Liver (tissue), 9 donors: ENCODE results near the gene JMJD7. TPM values are rescaled to one million over a fixed set of nuclear protein-coding genes. Genes with fewer than 3 reads are reported as not detected.
A peak's percentile ranks its signal among the peaks of the same experiment; 100 is the strongest.

Experiments
- DNase-seq: peaks from one replicate; pipeline ENCODE4 v3.0.0-alpha.2; 2017; ENCODE audit warnings: low spot score
- H3K27ac ChIP-seq, 2 donors: one replicate each; pipeline ENCODE4 v1.7.0; 2013; ENCODE audit warnings: inconsistent platforms in 2 of 2, low read length in 2 of 2, control low read depth in 1 of 2, low read depth in 1 of 2, mild to moderate bottlenecking in 1 of 2
- H3K27me3 ChIP-seq, 4 donors: one replicate each; pipeline versions ENCODE4 v1.6.1 to v1.7.0; 2013; ENCODE audit warnings: low read length in 3 of 4, inconsistent platforms in 1 of 4, mild to moderate bottlenecking in 1 of 4, moderate library complexity in 1 of 4; ENCODE audit not compliant: control insufficient read depth in 4 of 4, insufficient read depth in 4 of 4
- H3K36me3 ChIP-seq, 4 donors: one replicate each; pipeline versions ENCODE4 v1.6.1 to v1.7.0; 2013; ENCODE audit warnings: low read length in 3 of 4, mild to moderate bottlenecking in 3 of 4, low read depth in 1 of 4, moderate library complexity in 1 of 4; ENCODE audit not compliant: control insufficient read depth in 4 of 4, insufficient read depth in 3 of 4
- H3K4me1 ChIP-seq, 4 donors: one replicate each; pipeline versions ENCODE4 v1.6.1 to v1.7.0; 2013; ENCODE audit warnings: low read length in 3 of 4, mild to moderate bottlenecking in 3 of 4, moderate library complexity in 1 of 4; ENCODE audit not compliant: control insufficient read depth in 4 of 4, insufficient read depth in 4 of 4
- H3K4me3 ChIP-seq, 3 donors: one replicate each; pipeline versions ENCODE4 v1.6.1 to v1.7.0; 2013; ENCODE audit warnings: low read length in 3 of 3, control low read depth in 1 of 3, low read depth in 1 of 3, mild to moderate bottlenecking in 1 of 3
- H3K9ac ChIP-seq, 2 donors: one replicate each; pipeline ENCODE4 v1.7.0; 2013; ENCODE audit warnings: low read length in 2 of 2, mild to moderate bottlenecking in 2 of 2, moderate library complexity in 2 of 2, control low read depth in 1 of 2, low read depth in 1 of 2
- H3K9me3 ChIP-seq, 4 donors: one replicate each; pipeline versions ENCODE4 v1.6.1 to v1.7.0; 2013; ENCODE audit warnings: low read length in 3 of 4; ENCODE audit not compliant: control insufficient read depth in 4 of 4
- EGR1 ChIP-seq, 2 donors: IDR thresholded peaks; 2 replicates each; pipeline ENCODE4 v1.6.1; 2016 to 2018; ENCODE audit warnings: antibody characterized with exemption in 2 of 2, low read depth in 2 of 2
- FOXA1 ChIP-seq: IDR thresholded peaks from 2 replicates; pipeline ENCODE4 v1.6.1; 2016; ENCODE audit warnings: antibody characterized with exemption
- FOXA2 ChIP-seq: IDR thresholded peaks from 2 replicates; pipeline ENCODE4 v1.6.1; 2016; ENCODE audit warnings: antibody characterized with exemption
- GABPA ChIP-seq, 2 donors: IDR thresholded peaks in 1 of 2; conservative IDR thresholded peaks in 1 of 2; 2 replicates each; pipeline ENCODE4 v1.6.1; 2016; ENCODE audit warnings: antibody characterized with exemption in 2 of 2, mild to moderate bottlenecking in 1 of 2, moderate library complexity in 1 of 2
- HNF4A ChIP-seq, 2 donors: conservative IDR thresholded peaks; 2 replicates each; pipeline ENCODE4 v1.6.1; 2016; ENCODE audit warnings: antibody characterized with exemption in 2 of 2, mild to moderate bottlenecking in 2 of 2
- HNF4G ChIP-seq: IDR thresholded peaks from 2 replicates; pipeline ENCODE4 v1.6.1; 2016; ENCODE audit warnings: antibody characterized with exemption
- JUND ChIP-seq, 2 donors: IDR thresholded peaks; 2 replicates each; pipeline ENCODE4 v1.6.1; 2016; ENCODE audit warnings: antibody characterized with exemption in 2 of 2
- NR2F2 ChIP-seq: IDR thresholded peaks from 2 replicates; pipeline ENCODE4 v1.6.1; 2016; ENCODE audit warnings: antibody characterized with exemption
- RAD21 ChIP-seq, 2 donors: IDR thresholded peaks; 2 replicates each; pipeline ENCODE4 v1.6.1; 2016; ENCODE audit warnings: antibody characterized with exemption in 2 of 2, mild to moderate bottlenecking in 2 of 2
- RXRA ChIP-seq, 2 donors: IDR thresholded peaks; 2 replicates each; pipeline ENCODE4 v1.6.1; 2017 to 2018; ENCODE audit warnings: antibody characterized with exemption in 2 of 2, mild to moderate bottlenecking in 1 of 2
- SP1 ChIP-seq: IDR thresholded peaks from 2 replicates; pipeline ENCODE4 v1.6.1; 2018; ENCODE audit warnings: antibody characterized with exemption, mild to moderate bottlenecking
- TAF1 ChIP-seq: conservative IDR thresholded peaks from 2 replicates; pipeline ENCODE4 v1.6.1; 2016; ENCODE audit warnings: antibody characterized with exemption, mild to moderate bottlenecking
- YY1 ChIP-seq: IDR thresholded peaks from 2 replicates; pipeline ENCODE4 v1.6.1; 2016; ENCODE audit warnings: antibody characterized with exemption, mild to moderate bottlenecking
- WGBS: extraction: QIAGEN DNeasy Blood & Tissue Kit; methylation state at CpG from one replicate; pipeline ENCODE4 v1.1.7; 2013; 5-methylcytosine and 5-hydroxymethylcytosine counted together
- polyA plus RNA-seq, 2 donors: library from polyadenylated mRNA; stranded (reverse) in 1 of 2; unstranded in 1 of 2; fragments of 200-250 nt in 1 of 2; fragments of >200 nt in 1 of 2; fragmentation: Nextera tagmentation in 1 of 2; extraction: Ambion mirVana in 1 of 2; gene quantifications; one replicate each; pipeline versions ENCODE4 v1.2.1 to v1.2.3, GENCODE V29; 2013 to 2015
- total RNA-seq, 2 donors: library from RNA; depleted of rRNA; stranded (reverse); fragments of >200 nt; gene quantifications; one replicate each; pipeline ENCODE4 v1.2.3, GENCODE V29; 2014
- TF ChIP-seq, protein P1 (sequence below): IDR thresholded peaks from 2 replicates; pipeline ENCODE4 v1.6.1; 2016; ENCODE audit warnings: antibody characterized with exemption
- TF ChIP-seq, protein P2 (sequence below): fragments of 150-350 bp; IDR thresholded peaks from 2 replicates; pipeline ENCODE4 v1.5.1; 2017; ENCODE audit warnings: improper control_type of control experiment, low read depth, low read length; ENCODE audit not compliant: missing input control
- TF ChIP-seq, protein P3 (sequence below): IDR thresholded peaks from 2 replicates; pipeline ENCODE4 v1.6.1; 2016; ENCODE audit warnings: antibody characterized with exemption, mild to moderate bottlenecking
- TF ChIP-seq, protein P4 (sequence below): IDR thresholded peaks from 2 replicates; pipeline ENCODE4 v1.6.1; 2016; ENCODE audit warnings: antibody characterized with exemption
- TF ChIP-seq, protein P5 (sequence below): IDR thresholded peaks from 2 replicates; pipeline ENCODE4 v1.6.1; 2016; ENCODE audit warnings: antibody characterized with exemption
- donor health status: healthy.
- donor health status: healthy.
- donor health status: healthy.
- donor health status: healthy.
- donor health status: healthy.

The JMJD7 gene
- total and polyA plus RNA-seq, 4 donors, result 0.75 to 5.9 (median 5.4) TPM

DNA sequence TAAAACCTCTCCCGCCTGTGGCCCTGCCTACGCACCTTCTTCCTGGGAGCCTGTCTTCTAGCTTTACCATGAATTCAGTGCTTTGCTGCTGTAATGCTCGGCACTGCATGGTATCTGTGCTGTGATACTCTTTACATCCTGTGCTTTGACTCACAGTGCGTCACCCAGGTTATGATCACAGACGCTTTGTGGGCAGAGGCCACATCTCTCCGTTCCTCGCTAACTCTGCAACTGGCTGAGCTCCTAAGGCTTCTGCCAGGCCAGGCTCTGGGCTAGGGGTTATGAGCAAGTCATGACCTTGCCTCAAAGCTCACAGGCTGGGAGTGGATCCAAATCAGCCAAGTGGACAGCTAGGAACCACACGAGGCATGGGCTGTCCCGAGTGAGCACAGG, 42.8 kb downstream of the JMJD7 start:
- Histone ChIP-seq H3K36me3 (no peaks in the 10 kb centered on the region), H3K27ac (no peak overlapping the region), H3K27me3 (no peaks in the 10 kb centered on the region), H3K4me1 (peaks cover 0 to 20% (median 13%) of the 10 kb centered on the region in 4 donors), H3K9ac (no peak overlapping the region), H3K4me3 (no peak overlapping the region), H3K9me3 (no peaks in the 10 kb centered on the region)
- DNase-seq, result no peak
- TF ChIP-seq, protein P1, sequence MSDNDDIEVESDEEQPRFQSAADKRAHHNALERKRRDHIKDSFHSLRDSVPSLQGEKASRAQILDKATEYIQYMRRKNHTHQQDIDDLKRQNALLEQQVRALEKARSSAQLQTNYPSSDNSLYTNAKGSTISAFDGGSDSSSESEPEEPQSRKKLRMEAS, result no peak
- TF ChIP-seq RXRA (IDR thresholded peaks at IDR 0.05), result peak; percentile 53 to 69
- WGBS, result 52% methylated on average over 9 of the region's 9 CpGs

DNA sequence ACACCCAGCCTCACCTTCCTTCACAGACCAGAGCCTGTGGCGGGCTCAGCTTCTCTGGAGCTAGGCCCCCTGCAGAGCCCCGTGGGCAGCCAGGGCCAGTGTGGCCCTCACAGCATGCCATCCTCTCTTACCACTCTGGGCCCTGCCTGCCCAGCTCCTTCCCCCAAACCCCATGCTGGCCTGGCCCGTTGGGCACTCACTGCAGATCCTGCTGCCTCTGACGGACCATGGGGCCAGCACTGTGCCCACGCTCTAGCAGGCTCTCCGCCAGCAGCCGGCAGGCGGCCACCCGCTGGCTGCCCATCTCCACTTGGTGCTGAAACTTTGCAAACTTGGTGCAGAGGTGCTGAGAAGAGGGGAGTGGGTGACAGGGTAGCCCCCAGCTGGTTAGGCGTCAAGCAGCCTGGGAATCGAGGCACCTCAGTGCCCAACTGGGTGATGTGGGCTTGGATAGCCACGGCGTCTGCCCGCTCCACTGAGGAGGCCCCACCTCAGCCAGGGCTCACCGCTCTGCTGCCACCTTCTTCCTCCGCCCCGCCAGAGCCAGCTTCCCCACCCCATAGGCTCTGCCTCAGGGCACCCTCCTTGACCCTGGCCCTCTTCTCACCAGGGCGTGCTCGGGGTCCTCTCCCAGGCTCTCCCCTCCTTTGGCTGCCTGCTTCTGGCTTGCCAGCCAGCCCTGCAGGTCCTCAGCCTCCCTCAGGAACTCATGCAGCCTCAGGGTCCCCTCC, 43.4 kb downstream of the JMJD7 start:
- Histone ChIP-seq H3K27ac (no peak overlapping the region), H3K36me3 (no peaks in the 10 kb centered on the region), H3K9ac (no peak overlapping the region), H3K9me3 (no peaks in the 10 kb centered on the region), H3K4me3 (no peak overlapping the region), H3K4me1 (peaks cover 0 to 15% (median 9%) of the 10 kb centered on the region in 4 donors), H3K27me3 (no peaks in the 10 kb centered on the region)
- DNase-seq, result no peak
- 94% methylated on average over 19 of the region's 19 CpGs for WGBS
- no peak for TF ChIP-seq NR2F2
- no peak for TF ChIP-seq FOXA1
- TF ChIP-seq RXRA (IDR thresholded peaks at IDR 0.05), result no peak
- no peak for TF ChIP-seq FOXA2
- TF ChIP-seq JUND (IDR thresholded peaks at IDR 0.05), result no peak
- no peak for TF ChIP-seq EGR1 (IDR thresholded peaks at IDR 0.05; ENCODE audit: low read depth in 2 of 2)
- TF ChIP-seq, protein P1, result no peak
- TF ChIP-seq, protein P2, sequence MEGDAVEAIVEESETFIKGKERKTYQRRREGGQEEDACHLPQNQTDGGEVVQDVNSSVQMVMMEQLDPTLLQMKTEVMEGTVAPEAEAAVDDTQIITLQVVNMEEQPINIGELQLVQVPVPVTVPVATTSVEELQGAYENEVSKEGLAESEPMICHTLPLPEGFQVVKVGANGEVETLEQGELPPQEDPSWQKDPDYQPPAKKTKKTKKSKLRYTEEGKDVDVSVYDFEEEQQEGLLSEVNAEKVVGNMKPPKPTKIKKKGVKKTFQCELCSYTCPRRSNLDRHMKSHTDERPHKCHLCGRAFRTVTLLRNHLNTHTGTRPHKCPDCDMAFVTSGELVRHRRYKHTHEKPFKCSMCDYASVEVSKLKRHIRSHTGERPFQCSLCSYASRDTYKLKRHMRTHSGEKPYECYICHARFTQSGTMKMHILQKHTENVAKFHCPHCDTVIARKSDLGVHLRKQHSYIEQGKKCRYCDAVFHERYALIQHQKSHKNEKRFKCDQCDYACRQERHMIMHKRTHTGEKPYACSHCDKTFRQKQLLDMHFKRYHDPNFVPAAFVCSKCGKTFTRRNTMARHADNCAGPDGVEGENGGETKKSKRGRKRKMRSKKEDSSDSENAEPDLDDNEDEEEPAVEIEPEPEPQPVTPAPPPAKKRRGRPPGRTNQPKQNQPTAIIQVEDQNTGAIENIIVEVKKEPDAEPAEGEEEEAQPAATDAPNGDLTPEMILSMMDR, result no peak
- TF ChIP-seq HNF4G, result no peak
- TF ChIP-seq SP1, result no peak
- TF ChIP-seq, protein P3, sequence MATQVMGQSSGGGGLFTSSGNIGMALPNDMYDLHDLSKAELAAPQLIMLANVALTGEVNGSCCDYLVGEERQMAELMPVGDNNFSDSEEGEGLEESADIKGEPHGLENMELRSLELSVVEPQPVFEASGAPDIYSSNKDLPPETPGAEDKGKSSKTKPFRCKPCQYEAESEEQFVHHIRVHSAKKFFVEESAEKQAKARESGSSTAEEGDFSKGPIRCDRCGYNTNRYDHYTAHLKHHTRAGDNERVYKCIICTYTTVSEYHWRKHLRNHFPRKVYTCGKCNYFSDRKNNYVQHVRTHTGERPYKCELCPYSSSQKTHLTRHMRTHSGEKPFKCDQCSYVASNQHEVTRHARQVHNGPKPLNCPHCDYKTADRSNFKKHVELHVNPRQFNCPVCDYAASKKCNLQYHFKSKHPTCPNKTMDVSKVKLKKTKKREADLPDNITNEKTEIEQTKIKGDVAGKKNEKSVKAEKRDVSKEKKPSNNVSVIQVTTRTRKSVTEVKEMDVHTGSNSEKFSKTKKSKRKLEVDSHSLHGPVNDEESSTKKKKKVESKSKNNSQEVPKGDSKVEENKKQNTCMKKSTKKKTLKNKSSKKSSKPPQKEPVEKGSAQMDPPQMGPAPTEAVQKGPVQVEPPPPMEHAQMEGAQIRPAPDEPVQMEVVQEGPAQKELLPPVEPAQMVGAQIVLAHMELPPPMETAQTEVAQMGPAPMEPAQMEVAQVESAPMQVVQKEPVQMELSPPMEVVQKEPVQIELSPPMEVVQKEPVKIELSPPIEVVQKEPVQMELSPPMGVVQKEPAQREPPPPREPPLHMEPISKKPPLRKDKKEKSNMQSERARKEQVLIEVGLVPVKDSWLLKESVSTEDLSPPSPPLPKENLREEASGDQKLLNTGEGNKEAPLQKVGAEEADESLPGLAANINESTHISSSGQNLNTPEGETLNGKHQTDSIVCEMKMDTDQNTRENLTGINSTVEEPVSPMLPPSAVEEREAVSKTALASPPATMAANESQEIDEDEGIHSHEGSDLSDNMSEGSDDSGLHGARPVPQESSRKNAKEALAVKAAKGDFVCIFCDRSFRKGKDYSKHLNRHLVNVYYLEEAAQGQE, result no peak
- TF ChIP-seq, protein P4, sequence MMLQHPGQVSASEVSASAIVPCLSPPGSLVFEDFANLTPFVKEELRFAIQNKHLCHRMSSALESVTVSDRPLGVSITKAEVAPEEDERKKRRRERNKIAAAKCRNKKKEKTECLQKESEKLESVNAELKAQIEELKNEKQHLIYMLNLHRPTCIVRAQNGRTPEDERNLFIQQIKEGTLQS, result no peak
- no peak for TF ChIP-seq GABPA (IDR thresholded peaks at IDR 0.05 in 1 of 2, conservative IDR thresholded peaks at IDR 0.05 in 1 of 2)
- no peak for TF ChIP-seq TAF1
- no peak for TF ChIP-seq HNF4A (conservative IDR thresholded peaks at IDR 0.05)
- TF ChIP-seq, protein P5, sequence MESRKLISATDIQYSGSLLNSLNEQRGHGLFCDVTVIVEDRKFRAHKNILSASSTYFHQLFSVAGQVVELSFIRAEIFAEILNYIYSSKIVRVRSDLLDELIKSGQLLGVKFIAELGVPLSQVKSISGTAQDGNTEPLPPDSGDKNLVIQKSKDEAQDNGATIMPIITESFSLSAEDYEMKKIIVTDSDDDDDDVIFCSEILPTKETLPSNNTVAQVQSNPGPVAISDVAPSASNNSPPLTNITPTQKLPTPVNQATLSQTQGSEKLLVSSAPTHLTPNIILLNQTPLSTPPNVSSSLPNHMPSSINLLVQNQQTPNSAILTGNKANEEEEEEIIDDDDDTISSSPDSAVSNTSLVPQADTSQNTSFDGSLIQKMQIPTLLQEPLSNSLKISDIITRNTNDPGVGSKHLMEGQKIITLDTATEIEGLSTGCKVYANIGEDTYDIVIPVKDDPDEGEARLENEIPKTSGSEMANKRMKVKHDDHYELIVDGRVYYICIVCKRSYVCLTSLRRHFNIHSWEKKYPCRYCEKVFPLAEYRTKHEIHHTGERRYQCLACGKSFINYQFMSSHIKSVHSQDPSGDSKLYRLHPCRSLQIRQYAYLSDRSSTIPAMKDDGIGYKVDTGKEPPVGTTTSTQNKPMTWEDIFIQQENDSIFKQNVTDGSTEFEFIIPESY, result no peak
- no peak for TF ChIP-seq YY1
- TF ChIP-seq RAD21 (IDR thresholded peaks at IDR 0.05), result no peak
